NCI-H2227 (cell line): ENCODE measurements around the gene KLHL26.
A peak's percentile ranks its signal among the peaks of the same experiment; 100 is the strongest.
"Not testable (repeated sequence)": the region's sequence is repeated elsewhere in the genome, so short reads cannot be mapped to it uniquely, and the experiment has no call there.

Experiments used
- DNase-seq: peaks from one replicate; lab custom pipeline; 2025; ENCODE audit not compliant: unreplicated experiment; lab: John Stamatoyannopoulos, UW

KLHL26 gene

GRCh38 chr19:18665771-18666202 lies 29.0 kb downstream of the KLHL26 start:
- DNase-seq, result no peak

GRCh38 chr19:18666317-18666716 lies 29.5 kb downstream of the KLHL26 start:
- DNase-seq, result no peak

GRCh38 chr19:18666784-18667183 lies 30.0 kb downstream of the KLHL26 start:
- DNase-seq, result no peak

GRCh38 chr19:18667531-18668251 lies 30.9 kb downstream of the KLHL26 start:
- DNase-seq, result no peak

- DNase-seq, result no peak
Observed at GRCh38 chr19:18668252-18668631, 31.4 kb downstream of the KLHL26 start.

- DNase-seq, result no peak
Observed at GRCh38 chr19:18668744-18669523, 32.1 kb downstream of the KLHL26 start.

- no peak for DNase-seq
Observed at GRCh38 chr19:18669524-18669817, 32.6 kb downstream of the KLHL26 start.

- DNase-seq, result no peak
Observed at GRCh38 chr19:18669883-18670282, 33.1 kb downstream of the KLHL26 start.

GRCh38 chr19:18670312-18670711 lies 33.5 kb downstream of the KLHL26 start:
- no peak for DNase-seq

GRCh38 chr19:18671303-18672043 lies 34.6 kb downstream of the KLHL26 start:
- no peak for DNase-seq

- DNase-seq, result no peak
Observed at GRCh38 chr19:18672044-18672451, 35.2 kb downstream of the KLHL26 start.

- DNase-seq, result no peak
Observed at GRCh38 chr19:18672606-18673337, 35.9 kb downstream of the KLHL26 start.

- DNase-seq, result no peak
Observed at GRCh38 chr19:18674616-18675015, 37.8 kb downstream of the KLHL26 start.

GRCh38 chr19:18675779-18676178 lies 39.0 kb downstream of the KLHL26 start:
- DNase-seq, result peak; percentile 3

- DNase-seq, result no peak
Observed at GRCh38 chr19:18676692-18677091, 39.9 kb downstream of the KLHL26 start.

- DNase-seq, result no peak
Observed at GRCh38 chr19:18677156-18677555, 40.3 kb downstream of the KLHL26 start.

- not testable (repeated sequence) for DNase-seq
Observed at GRCh38 chr19:18680148-18680547, 43.3 kb downstream of the KLHL26 start.

- no peak for DNase-seq
Observed at GRCh38 chr19:18682807-18683108, 45.9 kb downstream of the KLHL26 start.

- DNase-seq, result peak; percentile 87
Observed at GRCh38 chr19:18683109-18683957, 46.5 kb downstream of the KLHL26 start, which contains the start of gene CRTC1. Gene CRTC1, plus strand, starts transcription at chr19:18683680. Its CDS starts 23 bp downstream, at chr19:18683703.

GRCh38 chr19:18683958-18684641 lies 47.3 kb downstream of the KLHL26 start:
- DNase-seq, result no peak
